Hepatocyte (in vitro differentiated cells): ENCODE measurements around the gene ANO3.

Experiments used
- CTCF ChIP-seq: fragments of 200-600 bp; sonication (generic); IDR thresholded peaks from 2 replicates; pipeline ENCODE4 v1.5.1; 2016; ENCODE audit warnings: antibody characterized with exemption, mild to moderate bottlenecking; ENCODE audit not compliant: poor library complexity
- EZH2 ChIP-seq: fragments of 200-600 bp; sonication (generic); IDR thresholded peaks from 2 replicates; pipeline ENCODE4 v1.6.1; 2016; ENCODE audit warnings: antibody characterized with exemption, mild to moderate bottlenecking, borderline replicate concordance
- EZH2phosphoT487 ChIP-seq: fragments of 200-600 bp; sonication (generic); IDR thresholded peaks from one replicate; pipeline ENCODE4 v1.6.1; 2018; ENCODE audit warnings: antibody characterized with exemption, mild to moderate bottlenecking, low read depth, moderate library complexity; ENCODE audit not compliant: unreplicated experiment, severe bottlenecking

DNA sequence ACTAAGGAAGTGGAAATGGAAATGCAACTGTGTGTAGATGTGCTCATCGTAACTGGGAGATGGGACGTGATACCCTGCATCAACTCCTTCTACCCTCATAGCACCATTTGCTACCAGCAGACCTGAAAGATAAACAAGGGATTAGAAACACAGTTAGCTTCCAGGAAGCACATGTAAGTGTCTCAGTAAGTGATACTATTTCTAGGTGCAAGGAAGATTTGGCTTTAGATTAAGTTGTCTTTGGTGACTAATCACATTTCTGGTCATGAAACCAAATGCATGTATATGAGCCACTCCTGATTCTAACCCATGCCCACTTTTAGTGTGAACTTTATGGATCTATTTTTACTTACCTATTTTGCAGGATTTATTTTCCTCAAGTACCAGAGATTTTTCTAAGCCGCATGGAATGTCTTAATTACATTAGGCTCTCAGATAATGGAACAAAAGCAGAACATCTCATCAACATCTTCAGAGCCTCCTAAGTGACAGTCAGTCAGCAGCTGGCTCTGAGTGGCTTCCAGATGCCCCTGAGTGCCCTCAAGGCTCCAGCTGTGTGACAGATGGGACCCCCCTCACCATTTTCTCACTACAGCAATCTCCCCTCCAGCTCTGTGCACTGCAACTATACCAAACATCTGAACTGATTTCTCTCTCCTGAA lies 368.8 kb downstream of the ANO3 start:
- TF ChIP-seq CTCF (no peak), EZH2phosphoT487 (no peak), EZH2 (no peak)
